NK-92 (cell line): ENCODE results near the gene TMEFF2.

Experiments
- DNase-seq: peaks from one replicate; lab custom pipeline; 2025; ENCODE audit not compliant: unreplicated experiment; lab: John Stamatoyannopoulos, UW

TMEFF2 gene

DNA sequence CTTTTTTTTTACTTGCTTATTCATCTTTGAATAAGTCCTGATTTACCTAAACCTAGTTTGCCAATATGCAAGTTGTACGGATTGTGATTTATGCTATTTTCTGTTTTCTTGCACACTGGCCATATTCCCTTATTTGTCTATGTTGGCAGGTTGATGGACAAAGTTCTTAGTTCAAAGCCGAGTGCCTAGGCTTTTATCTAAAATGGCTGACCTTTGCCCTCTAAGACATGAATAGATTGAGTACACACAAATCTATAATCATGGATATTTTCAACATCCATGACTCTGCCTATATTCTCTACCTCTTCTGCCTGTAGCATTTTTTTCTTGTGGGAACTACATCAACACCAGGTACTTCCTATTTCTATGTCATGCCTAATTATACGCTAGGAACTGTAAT is 171.7 kb downstream of the TMEFF2 start:
- DNase-seq: no peak

DNA sequence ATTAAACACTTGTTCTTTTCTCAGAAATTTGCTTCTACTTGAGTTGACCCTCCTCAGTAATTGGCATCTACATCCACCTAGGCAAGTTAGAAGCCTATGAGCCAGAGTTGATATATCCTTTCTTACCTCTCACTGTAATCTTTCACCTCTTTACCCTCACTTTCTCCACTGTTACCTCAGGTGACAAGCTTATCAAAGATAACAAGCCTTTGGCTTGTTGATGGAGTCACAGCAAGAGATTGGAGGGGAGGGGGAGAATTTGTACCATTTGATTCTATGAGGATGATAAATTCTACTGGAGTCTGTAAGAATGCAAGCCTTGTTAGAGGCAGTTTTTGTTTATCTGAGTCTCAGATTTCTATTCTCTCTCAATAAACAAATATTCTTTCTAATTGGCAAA is 176.9 kb downstream of the TMEFF2 start:
- no peak for DNase-seq

DNA sequence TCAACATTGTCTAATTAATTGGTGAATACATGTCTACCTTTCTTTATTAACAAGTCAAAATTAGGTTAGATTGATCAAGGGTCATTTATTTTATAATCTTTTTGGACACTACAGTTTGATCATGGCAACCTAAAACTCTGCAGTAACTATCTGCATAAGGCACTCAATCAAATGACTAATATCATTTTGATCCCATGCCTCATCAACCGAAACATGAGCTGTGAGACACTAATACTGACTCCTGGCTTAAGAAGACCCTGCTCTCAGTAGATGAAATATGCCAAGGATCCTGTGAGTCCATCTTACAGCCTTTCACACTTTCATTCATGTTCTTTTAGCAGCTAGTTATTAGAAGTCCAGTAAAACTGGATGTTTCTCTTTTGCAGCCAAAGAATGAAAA is 178.5 kb downstream of the TMEFF2 start:
- no peak for DNase-seq

DNA sequence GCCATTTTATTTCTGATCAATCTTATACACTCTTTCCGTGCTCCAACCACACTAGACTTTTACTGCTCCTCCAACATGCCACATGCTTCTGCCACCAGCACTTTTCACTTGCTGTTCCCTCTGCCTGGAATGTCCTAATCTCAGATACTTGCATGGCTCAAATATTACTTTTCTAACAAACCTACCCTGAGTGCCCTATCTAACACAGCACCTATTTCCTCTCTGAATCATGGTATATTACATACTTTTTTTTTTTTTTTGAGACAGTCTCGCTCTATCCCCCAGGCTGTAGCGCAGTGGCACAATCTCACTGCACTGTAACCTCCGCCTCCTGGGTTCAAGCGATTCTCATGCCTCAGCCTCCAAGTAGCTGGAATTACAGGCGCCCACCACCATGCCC is 181.5 kb downstream of the TMEFF2 start:
- DNase-seq: no peak

DNA sequence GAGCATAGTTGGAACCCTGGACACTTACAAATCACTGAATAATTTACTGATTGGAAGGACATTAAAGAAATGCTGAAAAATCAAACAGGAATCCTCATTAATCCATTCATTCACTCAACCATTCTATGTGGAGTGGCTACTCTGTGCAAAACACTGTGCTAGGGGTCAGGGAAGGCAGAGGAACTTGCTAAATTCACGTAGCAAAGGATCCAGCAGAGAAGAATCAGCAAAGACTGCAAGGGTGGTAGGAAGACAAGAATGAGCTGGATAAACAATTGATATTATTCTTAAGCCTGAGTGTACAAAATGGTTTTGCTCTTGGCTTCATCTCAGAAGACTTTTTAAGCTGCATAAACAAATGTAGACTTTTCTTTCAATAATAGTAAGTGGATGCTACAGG is 183.5 kb downstream of the TMEFF2 start:
- no peak for DNase-seq

DNA sequence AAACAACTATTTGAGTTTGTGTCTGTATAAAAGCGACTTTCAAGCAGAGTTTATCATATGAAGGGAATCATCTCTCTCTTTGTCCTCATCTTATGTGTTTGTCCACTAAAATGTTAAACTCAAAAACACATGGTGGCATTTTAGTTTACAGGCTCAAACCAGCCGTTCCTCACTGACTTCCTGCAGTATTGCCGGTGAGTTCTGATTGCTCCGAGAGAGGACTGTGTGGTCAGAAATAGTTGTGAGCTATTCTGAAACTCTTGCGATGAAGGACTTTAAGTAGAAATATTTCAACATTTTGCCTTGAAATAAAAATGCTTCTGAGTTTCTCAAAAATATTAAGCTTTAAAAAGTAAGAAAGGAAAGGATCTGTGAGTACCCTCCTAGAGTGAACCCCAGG is 184.7 kb downstream of the TMEFF2 start:
- no peak for DNase-seq

DNA sequence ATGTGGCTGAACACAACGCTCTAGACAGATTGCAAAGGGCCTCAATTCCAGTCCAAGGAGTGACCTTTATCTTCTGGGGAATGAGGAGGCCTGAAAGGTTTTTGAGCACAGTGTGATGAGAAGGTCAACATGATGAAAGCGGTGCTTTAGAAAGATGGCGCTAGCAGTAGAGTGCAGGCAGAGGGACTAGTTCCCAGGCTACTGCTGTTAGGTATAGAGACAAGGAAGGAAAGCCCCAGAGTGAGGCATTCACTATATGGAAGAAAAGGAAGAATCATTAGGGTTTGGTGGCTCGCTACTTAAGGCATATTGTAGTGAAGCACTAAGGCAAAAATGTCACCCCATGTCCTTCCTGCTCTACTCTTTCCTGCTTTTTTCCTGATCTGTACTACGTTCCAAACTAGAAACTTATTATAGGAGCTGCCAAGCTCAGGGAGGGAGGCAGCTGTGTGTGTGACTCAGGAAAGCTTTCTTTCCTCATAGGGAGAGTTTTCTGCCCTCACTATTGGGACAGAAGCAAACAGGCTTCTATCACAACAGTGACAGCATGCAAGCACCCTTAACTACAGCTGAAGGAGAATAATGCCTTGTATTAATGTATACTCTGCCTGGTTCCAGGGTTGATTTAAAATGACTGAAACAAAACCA is 187.0 kb downstream of the TMEFF2 start:
- DNase-seq: no peak

DNA sequence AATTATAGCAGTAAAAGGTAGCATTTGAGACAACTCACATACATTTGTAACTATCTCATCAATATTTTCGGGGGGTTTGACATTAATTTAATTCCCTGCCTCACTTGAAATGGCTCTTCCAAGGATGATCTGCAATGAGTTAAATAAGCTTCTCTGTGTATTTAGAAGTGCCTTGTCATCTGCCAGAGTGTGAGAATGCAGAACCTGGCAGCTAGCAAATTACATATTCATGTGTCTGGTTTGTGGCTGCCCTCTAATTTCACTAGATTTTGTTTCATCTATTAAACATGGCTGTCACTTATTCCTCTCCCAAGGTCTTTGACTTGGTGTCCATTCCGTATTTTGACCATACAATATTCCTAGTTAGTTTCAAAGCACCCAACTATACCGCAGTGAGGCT is 189.5 kb downstream of the TMEFF2 start:
- DNase-seq: no peak

DNA sequence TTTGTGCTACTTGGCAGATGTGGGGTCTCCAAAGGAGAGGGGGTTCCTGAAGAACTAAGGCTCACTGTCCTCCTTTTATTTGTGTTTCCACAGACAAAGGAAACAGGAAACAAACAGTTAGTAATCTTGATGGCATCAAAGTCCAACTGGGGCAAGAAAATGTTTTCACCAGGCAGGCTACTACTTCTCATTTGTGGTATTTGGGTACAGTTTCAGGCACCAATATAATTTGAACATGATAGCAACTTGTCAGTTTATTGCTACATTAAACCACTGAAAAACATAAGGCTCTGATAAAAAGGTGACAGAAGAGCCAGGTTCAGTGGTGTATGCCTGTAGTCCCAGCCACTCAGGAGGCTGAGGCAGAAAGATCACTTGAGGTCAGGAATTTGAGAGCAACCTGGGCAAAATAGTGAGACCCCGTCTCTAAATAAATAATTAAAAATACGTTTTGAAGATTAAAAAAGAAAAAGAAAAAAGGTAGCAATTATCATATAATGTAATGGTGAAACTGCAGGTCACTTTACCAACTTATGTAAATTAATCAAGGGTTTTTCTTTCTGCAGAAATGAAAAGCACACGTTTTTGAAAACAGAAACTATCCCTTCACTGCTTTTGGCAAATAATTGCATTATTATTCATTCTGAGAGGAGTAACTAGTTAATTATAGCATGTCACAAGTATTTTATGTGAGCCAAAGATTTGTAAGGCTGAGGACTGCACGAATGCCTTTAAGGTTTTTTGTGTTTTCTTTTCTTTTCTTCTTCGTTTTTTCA is 190.4 kb downstream of the TMEFF2 start:
- no peak for DNase-seq

DNA sequence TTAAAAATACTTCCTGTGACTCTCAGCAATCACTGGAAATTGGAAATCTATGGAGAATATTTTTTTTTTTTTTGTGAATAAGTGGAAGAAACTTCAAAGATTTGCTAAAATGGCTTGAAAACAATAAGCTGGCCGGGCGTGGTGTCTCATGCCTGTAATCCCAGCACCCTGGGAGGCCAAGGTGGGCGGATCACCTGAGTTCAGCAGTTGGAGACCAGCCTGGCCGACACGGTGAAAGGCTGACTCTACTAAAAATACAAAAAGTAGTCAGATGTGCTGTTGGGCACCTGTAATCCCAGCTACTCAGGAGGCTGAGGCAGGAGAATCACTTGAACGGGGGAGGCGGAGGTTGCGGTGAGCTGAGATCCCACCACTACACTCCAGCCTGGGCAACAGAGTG is 192.3 kb downstream of the TMEFF2 start:
- no peak for DNase-seq

DNA sequence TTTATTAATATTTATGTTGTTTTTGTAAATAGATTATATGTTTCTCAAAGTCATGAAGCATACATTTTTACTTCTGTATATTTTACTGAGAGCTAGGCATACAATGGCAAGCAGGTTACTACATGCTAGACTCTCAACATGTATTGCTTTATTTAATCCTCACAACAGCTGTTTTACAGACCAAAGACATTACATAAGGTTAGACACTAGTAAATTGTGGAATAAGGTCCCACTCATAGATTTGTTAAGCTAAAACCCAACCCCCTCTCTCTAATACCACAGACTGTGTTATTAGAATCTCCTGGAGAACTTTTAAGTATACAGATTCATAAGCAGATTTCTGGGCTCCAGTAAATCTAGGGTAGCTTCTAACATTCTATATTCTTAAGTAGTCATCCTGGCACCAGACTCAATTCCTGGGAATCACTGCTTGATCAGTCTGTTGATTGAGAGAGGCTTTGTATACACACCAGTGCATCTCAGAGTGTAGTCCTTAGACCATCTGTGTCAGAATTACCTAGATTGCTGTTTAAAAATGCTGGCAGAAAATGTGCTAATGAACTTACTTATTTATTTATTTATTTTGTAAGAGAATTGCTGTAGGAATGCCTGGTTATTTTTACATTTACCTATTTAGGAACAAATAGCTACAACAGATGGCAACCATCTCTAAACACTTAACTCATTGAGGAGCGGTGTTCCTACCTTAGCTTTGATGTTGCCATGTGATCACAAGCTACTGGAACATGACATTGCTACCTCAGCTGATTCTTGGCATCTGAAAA is 194.3 kb downstream of the TMEFF2 start:
- no peak for DNase-seq

DNA sequence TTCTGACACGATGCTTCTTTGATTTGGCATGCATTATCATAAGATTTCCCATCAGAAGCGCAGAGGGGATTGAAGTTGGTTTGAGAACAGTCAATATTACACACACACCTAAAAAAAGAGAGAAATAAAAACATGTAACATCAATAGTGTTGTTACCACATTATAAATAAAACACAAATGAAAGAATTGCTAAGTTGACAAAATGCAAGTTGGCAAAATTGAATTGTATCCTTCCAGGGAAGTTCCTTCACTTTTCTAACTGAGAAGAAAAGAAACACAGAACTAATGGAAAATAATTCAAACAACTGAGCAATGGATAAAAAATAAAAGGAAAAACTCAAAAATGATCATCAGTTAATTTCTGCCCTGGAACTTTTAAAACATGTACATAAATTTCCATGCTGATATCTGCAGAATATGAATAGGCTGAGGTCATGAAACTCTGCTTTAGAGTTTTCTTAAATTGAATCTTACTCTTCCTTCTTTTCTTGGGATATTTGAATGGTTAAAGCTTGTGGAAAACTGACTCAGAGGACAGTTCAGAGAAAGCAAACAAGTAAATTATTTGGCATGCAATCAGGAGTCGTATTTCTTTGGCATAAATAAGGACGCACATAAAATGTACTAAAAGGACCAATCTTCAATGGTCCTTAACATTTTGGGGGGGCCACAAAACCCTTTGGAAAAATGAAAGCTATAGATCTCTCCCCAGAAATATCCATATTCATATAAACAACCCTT is 195.5 kb downstream of the TMEFF2 start:
- DNase-seq: no peak

DNA sequence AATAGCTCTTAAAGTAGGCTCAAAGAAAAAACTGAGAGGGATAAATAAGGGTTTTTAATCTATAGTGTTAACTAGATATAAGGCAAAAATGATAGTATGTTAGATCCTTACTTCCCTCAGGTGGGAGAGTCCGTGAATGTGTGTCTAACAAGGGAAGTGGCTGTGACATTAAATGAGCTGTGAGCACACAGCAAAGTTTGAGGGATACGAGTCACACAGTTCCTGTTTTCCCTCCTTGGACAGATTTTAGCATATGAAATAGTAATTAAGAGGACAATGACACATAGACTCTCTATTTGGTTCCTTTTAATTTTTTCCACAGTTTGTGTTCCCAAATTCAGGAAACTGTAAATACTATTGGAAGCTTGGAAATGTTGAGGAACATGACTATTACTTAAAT is 199.4 kb downstream of the TMEFF2 start:
- no peak for DNase-seq

DNA sequence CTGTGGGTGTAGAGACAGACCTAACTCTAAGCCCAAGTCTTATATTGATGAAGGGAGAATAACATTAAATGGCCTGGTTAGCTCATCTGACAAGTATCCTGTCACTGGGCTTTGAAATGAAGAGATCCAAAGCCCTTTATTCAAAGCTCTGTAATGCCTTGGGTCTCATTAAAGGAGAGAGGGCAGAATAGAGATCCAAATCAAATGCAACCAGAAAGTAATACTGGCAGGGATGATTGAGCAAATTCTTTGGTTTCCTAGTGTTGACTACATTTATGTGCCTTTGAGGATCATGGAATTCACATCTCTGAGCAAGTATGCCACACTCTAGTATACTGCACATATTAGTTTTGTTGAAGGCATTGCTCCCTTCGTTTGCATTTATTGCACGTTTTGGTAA is 200.0 kb downstream of the TMEFF2 start:
- no peak for DNase-seq

DNA sequence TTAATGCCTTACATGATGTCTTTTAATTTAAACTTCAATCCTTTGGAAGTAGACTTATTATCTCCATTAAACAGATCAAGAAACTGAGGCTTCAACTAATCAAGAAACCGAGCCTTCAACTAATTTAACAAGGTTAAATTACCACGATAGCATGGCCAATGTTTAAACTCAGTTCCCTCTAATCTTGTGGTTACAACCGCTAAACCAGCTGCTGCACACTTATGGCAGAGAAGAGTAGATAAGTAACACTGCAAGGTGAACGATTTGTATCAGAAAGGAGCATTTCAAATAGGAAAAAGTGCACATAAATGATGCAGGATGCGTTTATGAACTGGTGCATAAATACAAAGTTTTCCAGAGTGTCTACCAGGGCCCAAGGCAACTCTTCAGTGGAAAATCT is 203.3 kb downstream of the TMEFF2 start:
- DNase-seq: no peak

DNA sequence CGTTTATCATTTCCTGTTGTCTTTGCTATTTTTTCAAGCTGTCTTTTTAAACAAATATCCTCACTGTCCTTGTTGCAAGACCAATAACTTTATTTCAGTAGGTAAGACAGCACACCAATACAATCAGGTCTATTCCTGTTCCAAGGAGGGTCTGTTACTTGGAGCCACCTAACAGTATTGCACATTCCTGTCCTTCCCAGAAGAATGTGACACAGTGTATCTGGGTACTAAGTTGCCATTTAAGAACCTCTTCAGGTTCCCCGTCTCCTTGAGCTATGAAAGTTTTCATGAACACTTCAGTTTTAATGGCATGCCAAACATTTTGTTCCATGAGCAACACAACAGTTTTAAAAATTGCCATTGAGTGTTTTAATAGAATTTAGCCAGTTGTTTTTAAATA is 209.0 kb downstream of the TMEFF2 start:
- DNase-seq: no peak

DNA sequence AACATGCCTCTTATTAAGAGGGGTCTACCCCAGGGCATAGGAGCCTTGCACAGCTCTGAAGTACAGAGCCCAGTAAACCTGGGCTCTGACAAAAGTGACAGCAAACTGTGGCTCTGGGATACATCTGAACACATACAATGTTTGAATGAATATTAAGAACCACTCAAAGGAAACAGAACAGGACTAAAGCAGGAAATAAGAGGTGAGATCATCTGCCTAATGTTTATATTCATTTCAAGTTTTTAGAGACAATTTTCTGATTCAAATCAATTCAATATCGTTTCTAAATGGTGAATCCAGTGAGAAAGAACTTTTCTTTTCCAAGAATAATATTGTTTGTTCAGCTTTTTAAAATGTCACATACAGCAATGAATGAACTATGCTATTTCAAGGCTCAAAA is 211.1 kb downstream of the TMEFF2 start:
- DNase-seq: no peak

DNA sequence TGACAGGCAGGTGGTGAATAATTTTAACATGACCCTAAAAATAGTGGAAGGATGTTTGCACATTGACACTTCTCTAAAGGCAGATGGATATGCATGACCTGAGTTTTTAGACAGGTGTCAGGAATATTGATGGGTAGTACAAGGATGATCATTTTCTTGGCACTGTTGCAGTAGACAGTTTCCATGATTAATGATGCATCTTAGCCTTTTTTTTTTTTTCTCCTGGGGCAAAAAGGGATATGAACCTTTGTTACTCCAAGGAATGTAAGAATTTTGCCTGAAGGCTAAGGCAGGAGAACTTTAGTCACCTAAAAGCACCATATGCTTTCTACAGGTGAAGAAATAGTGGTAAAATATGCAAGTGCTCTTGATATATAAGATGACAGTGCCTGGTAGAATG is 211.5 kb downstream of the TMEFF2 start:
- DNase-seq: no peak

DNA sequence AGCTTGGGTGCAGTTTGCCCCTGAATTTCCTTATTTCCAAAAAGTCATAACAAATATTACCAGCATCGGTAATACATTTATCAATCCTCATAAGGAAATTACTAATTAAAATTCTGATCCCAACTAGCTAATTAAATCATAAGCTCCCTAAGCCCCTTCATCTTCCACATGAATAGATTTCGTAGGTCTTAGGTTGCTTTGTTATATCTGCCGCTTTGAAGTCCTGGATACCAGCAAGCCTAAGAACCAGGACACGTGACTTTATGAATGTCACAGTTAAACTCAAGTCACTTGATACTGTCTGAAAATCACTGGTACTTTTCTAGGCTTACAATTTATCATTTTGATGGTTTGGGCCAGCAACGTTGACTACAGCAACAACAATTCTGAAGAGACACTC is 213.0 kb downstream of the TMEFF2 start:
- DNase-seq: no peak

DNA sequence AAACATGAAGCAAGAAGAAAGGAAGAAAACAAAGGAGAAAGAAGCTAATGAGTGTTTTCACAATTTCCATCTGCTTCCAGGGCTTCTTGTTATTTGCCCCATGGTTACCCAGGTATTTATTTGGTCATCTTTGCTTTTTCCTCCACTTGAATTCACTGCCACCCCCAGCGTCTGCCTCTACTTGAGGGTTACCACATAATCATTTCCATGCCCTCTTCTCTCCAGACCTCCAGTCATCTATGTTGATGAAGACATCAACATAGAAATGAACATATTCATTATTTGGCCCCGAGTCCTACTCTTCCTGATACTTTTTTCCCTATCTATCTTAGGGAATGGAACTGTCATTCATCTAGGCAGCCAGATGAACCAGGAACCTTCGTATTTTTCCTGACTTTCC is 214.2 kb downstream of the TMEFF2 start:
- no peak for DNase-seq

DNA sequence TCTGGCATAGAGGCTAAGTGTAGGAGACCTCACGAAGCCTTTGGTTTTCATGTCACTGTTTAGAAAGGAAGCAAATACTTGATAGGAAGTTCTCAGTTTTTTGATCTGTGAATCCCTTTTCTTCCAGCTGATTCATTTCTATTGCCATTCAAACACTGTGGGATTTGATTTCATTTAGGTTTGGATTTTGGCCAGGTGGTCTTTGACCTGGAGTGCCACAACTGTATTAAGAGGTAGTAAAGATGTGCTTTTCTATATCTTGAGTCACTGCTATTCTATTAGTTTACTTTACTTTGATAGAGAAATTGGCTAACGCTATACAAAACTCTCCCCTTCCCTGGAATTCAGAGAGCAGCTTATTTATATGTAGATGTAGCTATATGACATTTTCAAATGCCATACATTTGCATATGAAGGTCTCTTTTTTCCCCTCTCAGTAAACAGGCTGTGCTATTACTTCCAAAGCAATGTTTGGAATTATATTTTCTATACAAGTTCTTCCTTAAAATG is 215.5 kb downstream of the TMEFF2 start:
- DNase-seq: no peak
